ENCODE measurements around the gene OR10G8.
A peak's percentile ranks its signal among the peaks of the same experiment; 100 is the strongest.
"Not testable (repeated sequence)": the region's sequence is repeated elsewhere in the genome, so short reads cannot be mapped to it uniquely, and the experiment has no call there.

OR10G8 gene, protein sequence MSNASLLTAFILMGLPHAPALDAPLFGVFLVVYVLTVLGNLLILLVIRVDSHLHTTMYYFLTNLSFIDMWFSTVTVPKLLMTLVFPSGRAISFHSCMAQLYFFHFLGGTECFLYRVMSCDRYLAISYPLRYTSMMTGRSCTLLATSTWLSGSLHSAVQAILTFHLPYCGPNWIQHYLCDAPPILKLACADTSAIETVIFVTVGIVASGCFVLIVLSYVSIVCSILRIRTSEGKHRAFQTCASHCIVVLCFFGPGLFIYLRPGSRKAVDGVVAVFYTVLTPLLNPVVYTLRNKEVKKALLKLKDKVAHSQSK

DNA sequence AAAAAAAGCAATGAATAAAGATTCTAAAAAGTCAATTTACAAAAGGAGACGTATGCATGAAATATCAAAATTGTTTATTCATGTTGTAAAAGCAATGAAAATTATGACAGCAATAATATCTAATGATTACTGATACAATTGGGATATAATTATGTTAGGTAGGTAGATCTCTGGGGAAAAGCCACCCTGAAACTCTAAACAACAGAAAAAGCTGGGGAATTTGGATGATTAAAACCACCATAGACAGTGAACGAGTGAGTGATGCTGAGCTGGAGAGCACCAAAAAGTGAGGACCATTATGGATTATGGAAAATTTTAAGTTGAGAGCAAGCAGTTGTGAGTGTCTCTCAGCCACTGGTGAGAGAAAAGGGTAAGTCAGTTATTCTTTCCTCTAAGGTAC, at the start of gene OR10G8:
Gene OR10G8, plus strand, starts transcription at position 301 of the 400 bp plus-strand sequence. CDS start 2,825 bp downstream, outside the sequence.
- TF ChIP-seq, protein P1, sequence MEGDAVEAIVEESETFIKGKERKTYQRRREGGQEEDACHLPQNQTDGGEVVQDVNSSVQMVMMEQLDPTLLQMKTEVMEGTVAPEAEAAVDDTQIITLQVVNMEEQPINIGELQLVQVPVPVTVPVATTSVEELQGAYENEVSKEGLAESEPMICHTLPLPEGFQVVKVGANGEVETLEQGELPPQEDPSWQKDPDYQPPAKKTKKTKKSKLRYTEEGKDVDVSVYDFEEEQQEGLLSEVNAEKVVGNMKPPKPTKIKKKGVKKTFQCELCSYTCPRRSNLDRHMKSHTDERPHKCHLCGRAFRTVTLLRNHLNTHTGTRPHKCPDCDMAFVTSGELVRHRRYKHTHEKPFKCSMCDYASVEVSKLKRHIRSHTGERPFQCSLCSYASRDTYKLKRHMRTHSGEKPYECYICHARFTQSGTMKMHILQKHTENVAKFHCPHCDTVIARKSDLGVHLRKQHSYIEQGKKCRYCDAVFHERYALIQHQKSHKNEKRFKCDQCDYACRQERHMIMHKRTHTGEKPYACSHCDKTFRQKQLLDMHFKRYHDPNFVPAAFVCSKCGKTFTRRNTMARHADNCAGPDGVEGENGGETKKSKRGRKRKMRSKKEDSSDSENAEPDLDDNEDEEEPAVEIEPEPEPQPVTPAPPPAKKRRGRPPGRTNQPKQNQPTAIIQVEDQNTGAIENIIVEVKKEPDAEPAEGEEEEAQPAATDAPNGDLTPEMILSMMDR (IDR thresholded peaks at IDR 0.05; ENCODE audit: low read length, missing control alignments): no peak
- DNase-seq (ENCODE audit: low read depth): no peak
- no peak within 1 kb of the TSS for H3K4me3 ChIP-seq (replicated peaks; ENCODE audit: low read depth, low read length)

DNA sequence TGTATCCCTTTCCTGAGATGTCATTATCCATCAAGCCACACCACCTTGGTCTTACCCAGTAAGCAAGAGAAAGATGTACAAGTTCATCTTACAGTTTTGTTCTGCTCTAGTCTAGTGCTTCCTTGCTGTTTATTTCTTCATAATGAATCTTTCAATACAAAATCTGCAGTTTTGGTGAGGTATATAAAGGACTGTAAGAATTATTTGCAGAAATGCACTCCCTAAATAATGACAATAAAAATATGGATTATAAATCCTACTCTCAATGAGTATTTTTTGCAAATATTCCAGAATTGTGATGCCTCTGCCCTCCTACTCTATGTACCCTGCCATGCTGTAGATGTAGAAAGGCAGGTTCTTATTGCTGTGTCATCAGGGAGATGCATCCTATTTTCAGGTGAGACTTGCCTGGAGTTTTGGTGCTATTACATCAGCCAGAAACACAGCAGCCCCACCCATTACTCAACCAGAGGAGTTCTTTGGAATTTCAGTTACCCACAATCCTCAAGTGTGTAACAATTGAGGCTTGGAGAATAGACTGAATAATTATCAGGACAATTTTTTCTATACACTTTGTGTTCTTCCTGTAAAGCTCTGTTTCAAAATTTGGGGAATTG, 48.8 kb upstream of the OR10G8 start, which contains the start of gene OR10S1:
Gene OR10S1, minus strand, starts transcription at position 51 of the 617 bp plus-strand sequence. CDS start 117 bp downstream, outside the sequence.
- TF ChIP-seq, protein P1 (IDR thresholded peaks at IDR 0.05; ENCODE audit: low read length, missing control alignments): no peak
- H3K4me3 ChIP-seq (replicated peaks; ENCODE audit: low read depth, low read length): no peak within 1 kb of the TSS
- no peak for DNase-seq (ENCODE audit: low read depth)

DNA sequence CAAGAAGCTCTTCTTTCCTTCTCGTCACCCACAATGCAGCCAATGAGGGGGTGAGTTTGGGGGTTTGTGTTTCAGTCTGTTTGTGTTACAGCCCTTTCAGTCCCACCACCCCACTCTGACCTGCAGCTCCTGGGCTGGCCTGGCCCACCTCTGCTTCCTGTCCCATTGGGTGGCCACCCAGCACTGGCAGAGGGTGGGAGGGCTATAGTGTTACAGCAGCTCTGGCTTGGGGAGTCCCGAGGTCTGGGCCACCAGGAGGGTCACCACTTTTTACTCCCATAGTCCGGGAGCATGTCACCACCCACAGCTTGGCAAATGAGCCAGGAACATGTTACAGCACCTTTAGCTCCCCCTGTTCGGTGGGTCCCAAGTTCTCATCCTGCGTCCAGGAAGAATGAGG, 47.3 kb upstream of the OR10G8 start:
- TF ChIP-seq, protein P1 (IDR thresholded peaks at IDR 0.05; ENCODE audit: low read length, missing control alignments): no peak
- no peak overlapping the region for H3K4me3 ChIP-seq (replicated peaks; ENCODE audit: low read depth, low read length)
- DNase-seq (ENCODE audit: low read depth): no peak

DNA sequence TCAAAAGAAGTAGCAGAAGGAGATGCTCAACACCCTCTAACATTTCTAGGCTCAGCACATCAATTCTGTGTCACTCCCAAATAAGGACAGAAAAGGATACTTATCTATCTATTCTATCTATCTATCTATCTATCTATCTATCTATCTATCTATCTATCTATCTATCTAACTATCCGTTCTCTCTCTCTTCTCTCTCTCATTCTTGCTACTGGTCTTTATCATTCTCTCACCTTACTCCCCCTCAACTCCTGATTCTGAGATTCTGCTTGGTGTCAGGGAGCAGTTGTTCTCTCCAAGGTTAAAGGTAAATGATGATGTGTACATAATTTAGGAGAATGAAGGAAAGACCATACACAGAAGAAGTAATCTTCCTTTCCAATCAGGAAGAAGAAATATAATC, 31.5 kb upstream of the OR10G8 start, which contains the start of gene OR10G6:
Gene OR10G6, minus strand, starts transcription at position 43 of the 400 bp plus-strand sequence. Its CDS starts 0 bp downstream, at position 43.
- no peak within 1 kb of the TSS for H3K4me3 ChIP-seq (replicated peaks; ENCODE audit: low read depth, low read length)
- TF ChIP-seq, protein P1 (IDR thresholded peaks at IDR 0.05; ENCODE audit: low read length, missing control alignments): no peak
- DNase-seq (ENCODE audit: low read depth): no peak

DNA sequence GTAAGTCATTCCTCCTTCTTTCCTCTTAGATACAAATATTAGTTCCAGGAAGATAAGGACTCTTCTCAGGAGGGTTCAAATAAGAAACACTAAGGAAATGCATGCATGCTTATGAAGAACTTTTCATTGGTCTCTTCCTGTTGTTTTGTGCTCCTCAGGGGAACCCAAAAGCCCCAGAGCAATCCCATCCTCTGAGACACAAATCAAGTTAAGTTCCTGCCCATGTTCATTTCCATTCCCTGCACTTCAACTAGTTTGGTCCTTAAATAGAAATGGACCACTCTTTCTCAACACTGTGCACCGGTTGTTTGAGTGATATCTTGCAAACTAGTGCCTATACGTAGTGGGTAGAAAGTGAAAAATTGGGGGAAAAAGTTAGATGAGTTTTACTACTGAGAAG, 13.9 kb upstream of the OR10G8 start, which contains the start of gene OR10G4:
Gene OR10G4, plus strand, starts transcription at position 301 of the 400 bp plus-strand sequence. CDS start 2,578 bp downstream, outside the sequence.
- TF ChIP-seq, protein P1 (IDR thresholded peaks at IDR 0.05; ENCODE audit: low read length, missing control alignments): no peak
- no peak for DNase-seq (ENCODE audit: low read depth)

DNA sequence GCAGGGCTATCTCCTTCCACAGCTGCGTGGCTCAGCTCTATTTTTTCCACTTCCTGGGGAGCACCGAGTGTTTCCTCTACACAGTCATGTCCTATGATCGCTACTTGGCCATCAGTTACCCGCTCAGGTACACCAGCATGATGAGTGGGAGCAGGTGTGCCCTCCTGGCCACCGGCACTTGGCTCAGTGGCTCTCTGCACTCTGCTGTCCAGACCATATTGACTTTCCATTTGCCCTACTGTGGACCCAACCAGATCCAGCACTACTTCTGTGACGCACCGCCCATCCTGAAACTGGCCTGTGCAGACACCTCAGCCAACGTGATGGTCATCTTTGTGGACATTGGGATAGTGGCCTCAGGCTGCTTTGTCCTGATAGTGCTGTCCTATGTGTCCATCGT, 10.8 kb upstream of the OR10G8 start:
- not testable (repeated sequence) for DNase-seq (ENCODE audit: low read depth); H3K4me3 ChIP-seq (replicated peaks; ENCODE audit: low read depth, low read length)

More for the DNA sequence above, 13.9 kb upstream of the OR10G8 start, which contains the start of gene OR10G4:
- no peak within 1 kb of the TSS for H3K4me3 ChIP-seq (replicated peaks; ENCODE audit: low read depth, low read length)

DNA sequence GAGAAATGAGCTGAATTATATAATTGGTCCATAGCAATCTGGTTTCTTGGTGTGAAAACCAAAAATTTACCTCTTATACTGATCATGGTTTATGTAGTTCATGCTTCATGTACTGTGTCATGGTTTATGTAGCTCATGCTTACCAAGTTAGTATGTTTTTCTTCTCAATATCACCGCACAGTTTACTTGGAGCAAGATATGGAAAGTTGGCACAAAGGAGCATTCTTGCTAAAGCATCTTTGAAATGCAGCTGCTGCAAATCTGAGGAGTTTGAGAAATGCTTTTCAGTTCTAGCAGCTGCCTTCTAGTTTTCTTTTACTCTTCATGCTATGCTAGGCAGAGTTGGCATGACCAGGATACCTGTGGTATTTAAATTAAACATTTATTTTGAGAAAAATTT, 10.1 kb downstream of the OR10G8 start:
- no peak overlapping the region for H3K4me3 ChIP-seq (replicated peaks; ENCODE audit: low read depth, low read length)
- TF ChIP-seq, protein P1 (IDR thresholded peaks at IDR 0.05; ENCODE audit: low read length, missing control alignments): no peak
- peak; percentile 3 for DNase-seq (ENCODE audit: low read depth)

All from fibroblast of pulmonary artery (primary cell).